Gastrocnemius medialis (tissue), 4 donors: Measurements from ENCODE around the gene PHKB.

Source experiments
- POLR2A ChIP-seq, 2 donors: fragments of 450-650 bp; IDR thresholded peaks; one replicate each; pipeline ENCODE4 v1.6.1; 2017; ENCODE audit warnings: antibody characterized with exemption in 2 of 2, mild to moderate bottlenecking in 2 of 2, moderate library complexity in 2 of 2
- TF ChIP-seq, protein P1 (sequence below), 5 experiments: fragments of 450-650 bp in 3 of 5; fragments of 200-600 bp in 2 of 5; sonication (generic) in 2 of 5; IDR thresholded peaks in 4 of 5; conservative IDR thresholded peaks in 1 of 5; 1 replicate in 4 of 5; 2 replicates in 1 of 5; pipeline ENCODE4 v1.5.1; 2016 to 2019; ENCODE audit warnings: antibody characterized with exemption in 5 of 5, mild to moderate bottlenecking in 3 of 5, moderate library complexity in 3 of 5

- TF ChIP-seq, protein P1, sequence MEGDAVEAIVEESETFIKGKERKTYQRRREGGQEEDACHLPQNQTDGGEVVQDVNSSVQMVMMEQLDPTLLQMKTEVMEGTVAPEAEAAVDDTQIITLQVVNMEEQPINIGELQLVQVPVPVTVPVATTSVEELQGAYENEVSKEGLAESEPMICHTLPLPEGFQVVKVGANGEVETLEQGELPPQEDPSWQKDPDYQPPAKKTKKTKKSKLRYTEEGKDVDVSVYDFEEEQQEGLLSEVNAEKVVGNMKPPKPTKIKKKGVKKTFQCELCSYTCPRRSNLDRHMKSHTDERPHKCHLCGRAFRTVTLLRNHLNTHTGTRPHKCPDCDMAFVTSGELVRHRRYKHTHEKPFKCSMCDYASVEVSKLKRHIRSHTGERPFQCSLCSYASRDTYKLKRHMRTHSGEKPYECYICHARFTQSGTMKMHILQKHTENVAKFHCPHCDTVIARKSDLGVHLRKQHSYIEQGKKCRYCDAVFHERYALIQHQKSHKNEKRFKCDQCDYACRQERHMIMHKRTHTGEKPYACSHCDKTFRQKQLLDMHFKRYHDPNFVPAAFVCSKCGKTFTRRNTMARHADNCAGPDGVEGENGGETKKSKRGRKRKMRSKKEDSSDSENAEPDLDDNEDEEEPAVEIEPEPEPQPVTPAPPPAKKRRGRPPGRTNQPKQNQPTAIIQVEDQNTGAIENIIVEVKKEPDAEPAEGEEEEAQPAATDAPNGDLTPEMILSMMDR (IDR thresholded peaks at IDR 0.05 in 4 of 5, conservative IDR thresholded peaks at IDR 0.05 in 1 of 5): no peak
- TF ChIP-seq POLR2A (IDR thresholded peaks at IDR 0.05): no peak
These were observed 163.4 kb downstream of the PHKB start for GRCh38 chr16:47624563-47624962.
